Liver (tissue), 9 donors: ENCODE measurements around the gene STPG1. TPM values are rescaled to one million over a fixed set of nuclear protein-coding genes. Genes with fewer than 3 reads are reported as not detected.

ENCODE experiments used
- DNase-seq: peaks from one replicate; pipeline ENCODE4 v3.0.0-alpha.2; 2017; ENCODE audit warnings: low spot score
- H3K27ac ChIP-seq, 2 donors: one replicate each; pipeline ENCODE4 v1.7.0; 2013; ENCODE audit warnings: inconsistent platforms in 2 of 2, low read length in 2 of 2, control low read depth in 1 of 2, low read depth in 1 of 2, mild to moderate bottlenecking in 1 of 2
- H3K27me3 ChIP-seq, 4 donors: one replicate each; pipeline versions ENCODE4 v1.6.1 to v1.7.0; 2013; ENCODE audit warnings: low read length in 3 of 4, inconsistent platforms in 1 of 4, mild to moderate bottlenecking in 1 of 4, moderate library complexity in 1 of 4; ENCODE audit not compliant: control insufficient read depth in 4 of 4, insufficient read depth in 4 of 4
- H3K36me3 ChIP-seq, 4 donors: one replicate each; pipeline versions ENCODE4 v1.6.1 to v1.7.0; 2013; ENCODE audit warnings: low read length in 3 of 4, mild to moderate bottlenecking in 3 of 4, low read depth in 1 of 4, moderate library complexity in 1 of 4; ENCODE audit not compliant: control insufficient read depth in 4 of 4, insufficient read depth in 3 of 4
- H3K4me1 ChIP-seq, 4 donors: one replicate each; pipeline versions ENCODE4 v1.6.1 to v1.7.0; 2013; ENCODE audit warnings: low read length in 3 of 4, mild to moderate bottlenecking in 3 of 4, moderate library complexity in 1 of 4; ENCODE audit not compliant: control insufficient read depth in 4 of 4, insufficient read depth in 4 of 4
- H3K4me3 ChIP-seq, 3 donors: one replicate each; pipeline versions ENCODE4 v1.6.1 to v1.7.0; 2013; ENCODE audit warnings: low read length in 3 of 3, control low read depth in 1 of 3, low read depth in 1 of 3, mild to moderate bottlenecking in 1 of 3
- H3K9ac ChIP-seq, 2 donors: one replicate each; pipeline ENCODE4 v1.7.0; 2013; ENCODE audit warnings: low read length in 2 of 2, mild to moderate bottlenecking in 2 of 2, moderate library complexity in 2 of 2, control low read depth in 1 of 2, low read depth in 1 of 2
- H3K9me3 ChIP-seq, 4 donors: one replicate each; pipeline versions ENCODE4 v1.6.1 to v1.7.0; 2013; ENCODE audit warnings: low read length in 3 of 4; ENCODE audit not compliant: control insufficient read depth in 4 of 4
- ATF3 ChIP-seq: IDR thresholded peaks from 2 replicates; pipeline ENCODE4 v1.6.1; 2016; ENCODE audit warnings: antibody characterized with exemption
- CTCF ChIP-seq: fragments of 150-350 bp; IDR thresholded peaks from 2 replicates; pipeline ENCODE4 v1.5.1; 2017; ENCODE audit warnings: improper control_type of control experiment, low read depth, low read length; ENCODE audit not compliant: missing input control
- EGR1 ChIP-seq, 2 donors: IDR thresholded peaks; 2 replicates each; pipeline ENCODE4 v1.6.1; 2016 to 2018; ENCODE audit warnings: antibody characterized with exemption in 2 of 2, low read depth in 2 of 2
- FOXA1 ChIP-seq: IDR thresholded peaks from 2 replicates; pipeline ENCODE4 v1.6.1; 2016; ENCODE audit warnings: antibody characterized with exemption
- FOXA2 ChIP-seq: IDR thresholded peaks from 2 replicates; pipeline ENCODE4 v1.6.1; 2016; ENCODE audit warnings: antibody characterized with exemption
- GABPA ChIP-seq, 2 donors: IDR thresholded peaks in 1 of 2; conservative IDR thresholded peaks in 1 of 2; 2 replicates each; pipeline ENCODE4 v1.6.1; 2016; ENCODE audit warnings: antibody characterized with exemption in 2 of 2, mild to moderate bottlenecking in 1 of 2, moderate library complexity in 1 of 2
- HNF4A ChIP-seq, 2 donors: conservative IDR thresholded peaks; 2 replicates each; pipeline ENCODE4 v1.6.1; 2016; ENCODE audit warnings: antibody characterized with exemption in 2 of 2, mild to moderate bottlenecking in 2 of 2
- HNF4G ChIP-seq: IDR thresholded peaks from 2 replicates; pipeline ENCODE4 v1.6.1; 2016; ENCODE audit warnings: antibody characterized with exemption
- JUND ChIP-seq, 2 donors: IDR thresholded peaks; 2 replicates each; pipeline ENCODE4 v1.6.1; 2016; ENCODE audit warnings: antibody characterized with exemption in 2 of 2
- MAX ChIP-seq: IDR thresholded peaks from 2 replicates; pipeline ENCODE4 v1.6.1; 2016; ENCODE audit warnings: antibody characterized with exemption
- NR2F2 ChIP-seq: IDR thresholded peaks from 2 replicates; pipeline ENCODE4 v1.6.1; 2016; ENCODE audit warnings: antibody characterized with exemption
- RAD21 ChIP-seq, 2 donors: IDR thresholded peaks; 2 replicates each; pipeline ENCODE4 v1.6.1; 2016; ENCODE audit warnings: antibody characterized with exemption in 2 of 2, mild to moderate bottlenecking in 2 of 2
- REST ChIP-seq: IDR thresholded peaks from 2 replicates; pipeline ENCODE4 v1.6.1; 2016; ENCODE audit warnings: antibody characterized with exemption, mild to moderate bottlenecking
- RXRA ChIP-seq, 2 donors: IDR thresholded peaks; 2 replicates each; pipeline ENCODE4 v1.6.1; 2017 to 2018; ENCODE audit warnings: antibody characterized with exemption in 2 of 2, mild to moderate bottlenecking in 1 of 2
- SP1 ChIP-seq: IDR thresholded peaks from 2 replicates; pipeline ENCODE4 v1.6.1; 2018; ENCODE audit warnings: antibody characterized with exemption, mild to moderate bottlenecking
- YY1 ChIP-seq: IDR thresholded peaks from 2 replicates; pipeline ENCODE4 v1.6.1; 2016; ENCODE audit warnings: antibody characterized with exemption, mild to moderate bottlenecking
- ZBTB33 ChIP-seq: IDR thresholded peaks from 2 replicates; pipeline ENCODE4 v1.6.1; 2016; ENCODE audit warnings: antibody characterized with exemption
- WGBS: extraction: QIAGEN DNeasy Blood & Tissue Kit; methylation state at CpG from one replicate; pipeline ENCODE4 v1.1.7; 2013; 5-methylcytosine and 5-hydroxymethylcytosine counted together
- polyA plus RNA-seq, 2 donors: library from polyadenylated mRNA; stranded (reverse) in 1 of 2; unstranded in 1 of 2; fragments of 200-250 nt in 1 of 2; fragments of >200 nt in 1 of 2; fragmentation: Nextera tagmentation in 1 of 2; extraction: Ambion mirVana in 1 of 2; gene quantifications; one replicate each; pipeline versions ENCODE4 v1.2.1 to v1.2.3, GENCODE V29; 2013 to 2015
- total RNA-seq, 2 donors: library from RNA; depleted of rRNA; stranded (reverse); fragments of >200 nt; gene quantifications; one replicate each; pipeline ENCODE4 v1.2.3, GENCODE V29; 2014
- donor health status: healthy.
- donor health status: healthy.
- donor health status: healthy.
- donor health status: healthy.
- donor health status: healthy.

STPG1 gene
- total and polyA plus RNA-seq, 4 donors, result 0.92 to 2.9 (median 1.0) TPM

- no peak for DNase-seq
- Histone ChIP-seq H3K9me3 (no peaks in the 10 kb centered on the region), H3K4me1 (peaks cover 7 to 27% (median 12%) of the 10 kb centered on the region in 4 donors), H3K36me3 (no peaks in the 10 kb centered on the region), H3K4me3 (no peak overlapping the region), H3K9ac (no peak overlapping the region), H3K27me3 (no peaks in the 10 kb centered on the region), H3K27ac (no peak overlapping the region)
- no peak for TF ChIP-seq RAD21 (IDR thresholded peaks at IDR 0.05)
- no peak for TF ChIP-seq JUND (IDR thresholded peaks at IDR 0.05)
- no peak for TF ChIP-seq YY1
- TF ChIP-seq EGR1 (IDR thresholded peaks at IDR 0.05; ENCODE audit: low read depth in 2 of 2), result no peak
- TF ChIP-seq MAX, result no peak
- no peak for TF ChIP-seq ATF3
- no peak for TF ChIP-seq GABPA (IDR thresholded peaks at IDR 0.05 in 1 of 2, conservative IDR thresholded peaks at IDR 0.05 in 1 of 2)
- TF ChIP-seq CTCF, result no peak
- no peak for TF ChIP-seq HNF4G
- no peak for TF ChIP-seq HNF4A (conservative IDR thresholded peaks at IDR 0.05)
- TF ChIP-seq REST, result no peak
- no peak for TF ChIP-seq NR2F2
- no peak for TF ChIP-seq SP1
- TF ChIP-seq RXRA (IDR thresholded peaks at IDR 0.05), result no peak
- no peak for TF ChIP-seq FOXA1
- WGBS, result 67% methylated on average over 5 of the region's 5 CpGs
Observed at GRCh38 chr1:24318615-24319311, 94.8 kb downstream of the STPG1 start.

GRCh38 chr1:24317956-24318614, 95.5 kb downstream of the STPG1 start:
- H3K36me3 ChIP-seq, result no peaks in the 10 kb centered on the region
- no peak for DNase-seq
- TF ChIP-seq CTCF (no peak), MAX (no peak), RXRA (IDR thresholded peaks at IDR 0.05) (no peak), HNF4A (conservative IDR thresholded peaks at IDR 0.05) (no peak), FOXA1 (no peak), GABPA (IDR thresholded peaks at IDR 0.05 in 1 of 2, conservative IDR thresholded peaks at IDR 0.05 in 1 of 2) (no peak), FOXA2 (no peak), YY1 (no peak), RAD21 (IDR thresholded peaks at IDR 0.05) (no peak), ZBTB33 (no peak)
- 73% methylated on average over 2 of the region's 2 CpGs for WGBS
- H3K9me3 ChIP-seq, result no peaks in the 10 kb centered on the region
- no peaks in the 10 kb centered on the region for H3K27me3 ChIP-seq
- peaks cover 7 to 24% (median 12%) of the 10 kb centered on the region in 4 donors for H3K4me1 ChIP-seq
- no peak overlapping the region for H3K4me3 ChIP-seq
- H3K9ac ChIP-seq, result no peak overlapping the region
- H3K27ac ChIP-seq, result no peak overlapping the region
